Measurements from ENCODE around the gene CSTF3. TPM values are rescaled to one million over a fixed set of nuclear protein-coding genes. Genes with fewer than 3 reads are reported as not detected.

The CSTF3 gene
- total and polyA plus RNA-seq, 8 donors = 23.5 to 64.4 (median 49.8) TPM

- no peak for TF ChIP-seq CTCF (IDR thresholded peaks at IDR 0.05)
- Histone ChIP-seq H3K9me3 (no peaks in the 10 kb centered on the region), H3K27ac (no peak overlapping the region), H3K4me1 (peaks cover 3 to 16% of the 10 kb centered on the region in 2 donors), H3K27me3 (no peaks in the 10 kb centered on the region), H3K4me3 (no peak overlapping the region), H3K36me3 (peaks cover 0 to 22% of the 10 kb centered on the region in 2 donors)
- no peak for ATAC-seq
- intact Hi-C loops (cut with DNase I) = no loop called here
- DNase-seq = no peak
Observed at GRCh38 chr11:33043221-33043830, 118.0 kb downstream of the CSTF3 start.

- ATAC-seq (no peak), DNase-seq (no peak)
- Histone ChIP-seq H3K27me3 (no peaks in the 10 kb centered on the region), H3K27ac (no peak overlapping the region), H3K9me3 (no peaks in the 10 kb centered on the region), H3K4me3 (peak overlapping the region in 1 of 2 donors; percentile 95), H3K4me1 (peaks cover 3 to 15% of the 10 kb centered on the region in 2 donors), H3K36me3 (peaks cover 0 to 18% of the 10 kb centered on the region in 2 donors)
- intact Hi-C loops (cut with DNase I) = no loop called here
- TF ChIP-seq CTCF (IDR thresholded peaks at IDR 0.05) = no peak
Observed at GRCh38 chr11:33040862-33041453, 120.3 kb downstream of the CSTF3 start.

GRCh38 chr11:33040033-33040861 lies 121.0 kb downstream of the CSTF3 start:
- H3K36me3 ChIP-seq = peaks cover 0 to 12% of the 10 kb centered on the region in 2 donors
- ATAC-seq (no peak), DNase-seq (peak in 1 of 4 donors; percentile 15)
- peaks cover 3 to 15% of the 10 kb centered on the region in 2 donors for H3K4me1 ChIP-seq
- no peaks in the 10 kb centered on the region for H3K27me3 ChIP-seq
- no peak for TF ChIP-seq CTCF (IDR thresholded peaks at IDR 0.05)
- H3K4me3 ChIP-seq = peak overlapping the region; percentile 80 to 95
- H3K27ac ChIP-seq = peak overlapping the region; percentile 98
- intact Hi-C loops (cut with DNase I) = no loop called here
- H3K9me3 ChIP-seq = no peaks in the 10 kb centered on the region

GRCh38 chr11:33039274-33040032 lies 121.8 kb downstream of the CSTF3 start, which contains the start of gene TCP11L1:
TSS of gene TCP11L1 (plus strand) at chr11:33039572. CDS start at chr11:33043774, 4,202 bp downstream.
- DNase-seq (peak; percentile 94 to 97 (median 94)), ATAC-seq (peak; percentile 89)
- H3K36me3 ChIP-seq = peaks cover 0 to 4% of the 10 kb centered on the region in 2 donors
- H3K4me1 ChIP-seq = peaks cover 3 to 15% of the 10 kb centered on the region in 2 donors
- H3K9me3 ChIP-seq = no peaks in the 10 kb centered on the region
- TF ChIP-seq CTCF (IDR thresholded peaks at IDR 0.05) = no peak
- intact Hi-C loops (cut with DNase I) = no loop called here
- peak within 1 kb of the TSS; percentile 80 to 95 for H3K4me3 ChIP-seq
- peak within 1 kb of the TSS; percentile 98 for H3K27ac ChIP-seq
- H3K27me3 ChIP-seq = no peaks in the 10 kb centered on the region

Measured in left lung (tissue), 10 donors.